ENCODE results near the gene ISLR2. TPM values are rescaled to one million over a fixed set of nuclear protein-coding genes. Genes with fewer than 3 reads are reported as not detected.

ISLR2 gene
- total RNA-seq, 2 donors from 2014 or later, result 0.27 TPM

DNA sequence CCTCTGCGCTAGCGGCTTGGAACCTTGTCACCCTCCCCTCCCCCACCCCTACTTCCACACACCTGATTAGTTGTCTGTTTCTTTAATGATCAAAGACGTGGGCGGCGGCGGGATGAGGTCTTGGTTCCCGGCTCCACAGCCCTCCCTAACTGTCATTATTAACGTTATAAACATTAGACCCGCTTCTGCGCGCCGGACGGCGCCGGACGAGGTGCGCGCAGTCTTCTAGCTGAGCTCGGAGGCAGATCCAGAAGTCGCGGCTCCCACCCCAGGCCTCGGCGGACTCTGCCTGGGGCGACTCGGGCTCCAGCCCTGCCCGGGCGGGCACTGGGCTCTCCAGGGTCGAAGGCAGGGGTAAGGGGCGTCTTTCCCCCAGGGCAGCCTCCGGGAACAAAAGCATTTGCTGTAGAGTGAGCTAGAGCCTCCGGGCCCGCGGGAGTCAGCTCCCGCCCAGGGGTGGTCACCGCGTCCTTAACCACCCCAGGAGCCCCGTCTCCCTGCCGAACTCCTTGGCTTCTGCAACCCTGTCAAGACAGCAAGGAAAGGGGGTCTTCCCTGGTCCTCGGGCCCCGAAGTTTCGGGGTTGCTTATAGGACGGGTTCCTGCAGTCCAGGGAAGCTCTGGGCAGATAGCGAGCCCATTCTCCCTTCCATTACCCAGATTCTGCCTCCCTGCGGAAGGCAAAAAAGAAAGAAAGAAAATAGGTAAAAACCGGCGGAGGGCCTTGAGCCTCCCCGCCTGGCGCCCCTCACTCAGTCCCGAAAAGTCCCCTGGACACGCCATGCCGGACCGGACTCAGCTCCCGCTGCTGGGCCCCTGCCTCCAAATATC lies 2.2 kb upstream of the ISLR2 start:
- Histone ChIP-seq H3K27me3 (peaks cover 56% of the 10 kb centered on the region), H3K4me1 (no peaks in the 10 kb centered on the region)
- intact Hi-C loops (cut with DNase I), result loop anchor here (2.0 to 5.0 kb wide), 2 partner anchors 175 to 194 kb away; no protein-coding TSS in a partner anchor

DNA sequence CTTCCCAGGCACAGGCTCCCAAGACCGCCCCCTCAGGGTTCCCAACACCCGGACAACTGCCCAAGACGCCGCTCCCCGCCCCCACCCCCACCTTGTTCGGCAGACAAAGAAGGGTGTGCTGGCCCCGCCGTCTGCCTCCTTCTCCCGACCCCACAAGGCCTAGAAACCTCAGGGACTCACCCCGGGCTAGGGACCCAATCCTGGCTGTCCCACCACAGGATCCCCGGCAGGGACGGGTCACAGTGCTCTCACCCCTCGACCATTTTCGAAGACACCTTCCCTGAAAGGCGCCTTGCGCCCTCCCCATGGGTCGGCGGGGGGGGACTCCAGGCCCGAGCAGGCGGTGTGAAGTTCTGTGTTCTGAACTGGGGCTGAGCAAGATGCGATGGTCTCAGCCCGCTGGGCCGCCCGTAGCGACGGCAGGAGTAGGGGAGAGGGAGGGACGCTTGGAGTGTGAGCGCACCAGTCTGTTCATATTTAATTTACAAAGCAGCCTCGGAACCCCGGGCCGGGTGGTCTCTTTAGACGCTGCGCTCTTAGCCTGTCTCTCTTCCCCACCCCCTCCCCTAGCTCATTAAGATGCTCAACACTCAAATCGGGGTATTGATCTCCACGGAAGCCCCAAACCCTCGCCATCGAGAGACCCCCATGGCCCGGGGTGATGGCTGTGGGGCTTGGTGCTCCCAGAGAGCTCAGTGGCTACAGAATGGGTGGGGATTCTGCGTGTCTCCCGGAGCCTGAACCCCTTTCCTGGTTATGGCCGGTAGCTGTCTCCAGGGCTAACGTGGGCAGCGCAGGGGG lies 1.4 kb upstream of the ISLR2 start:
- intact Hi-C loops (cut with DNase I), result loop anchor here (5.0 kb wide), 1 partner anchor 193 kb away; no protein-coding TSS in a partner anchor
- no peaks in the 10 kb centered on the region for H3K9me3 ChIP-seq
- H3K27me3 ChIP-seq, result peaks cover 64% of the 10 kb centered on the region
- TF ChIP-seq, protein P1, sequence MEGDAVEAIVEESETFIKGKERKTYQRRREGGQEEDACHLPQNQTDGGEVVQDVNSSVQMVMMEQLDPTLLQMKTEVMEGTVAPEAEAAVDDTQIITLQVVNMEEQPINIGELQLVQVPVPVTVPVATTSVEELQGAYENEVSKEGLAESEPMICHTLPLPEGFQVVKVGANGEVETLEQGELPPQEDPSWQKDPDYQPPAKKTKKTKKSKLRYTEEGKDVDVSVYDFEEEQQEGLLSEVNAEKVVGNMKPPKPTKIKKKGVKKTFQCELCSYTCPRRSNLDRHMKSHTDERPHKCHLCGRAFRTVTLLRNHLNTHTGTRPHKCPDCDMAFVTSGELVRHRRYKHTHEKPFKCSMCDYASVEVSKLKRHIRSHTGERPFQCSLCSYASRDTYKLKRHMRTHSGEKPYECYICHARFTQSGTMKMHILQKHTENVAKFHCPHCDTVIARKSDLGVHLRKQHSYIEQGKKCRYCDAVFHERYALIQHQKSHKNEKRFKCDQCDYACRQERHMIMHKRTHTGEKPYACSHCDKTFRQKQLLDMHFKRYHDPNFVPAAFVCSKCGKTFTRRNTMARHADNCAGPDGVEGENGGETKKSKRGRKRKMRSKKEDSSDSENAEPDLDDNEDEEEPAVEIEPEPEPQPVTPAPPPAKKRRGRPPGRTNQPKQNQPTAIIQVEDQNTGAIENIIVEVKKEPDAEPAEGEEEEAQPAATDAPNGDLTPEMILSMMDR (IDR thresholded peaks at IDR 0.05), result no peak
- H3K4me3 ChIP-seq, result no peak overlapping the region
- no peak overlapping the region for H3K9ac ChIP-seq (ENCODE audit: low read depth in 2 of 2, low read length in 2 of 2)
- no peak overlapping the region for H3K27ac ChIP-seq
- H3K4me1 ChIP-seq, result no peaks in the 10 kb centered on the region
- no peaks in the 10 kb centered on the region for H3K36me3 ChIP-seq
- no peak for DNase-seq

More for the DNA sequence above, 2.2 kb upstream of the ISLR2 start:
- H3K4me3 ChIP-seq, result no peak overlapping the region
- H3K27ac ChIP-seq, result no peak overlapping the region
- no peak for DNase-seq
- TF ChIP-seq, protein P1 (IDR thresholded peaks at IDR 0.05), result no peak
- H3K36me3 ChIP-seq, result no peaks in the 10 kb centered on the region
- H3K9me3 ChIP-seq, result no peaks in the 10 kb centered on the region
- no peak overlapping the region for H3K9ac ChIP-seq (ENCODE audit: low read depth in 2 of 2, low read length in 2 of 2)

DNA sequence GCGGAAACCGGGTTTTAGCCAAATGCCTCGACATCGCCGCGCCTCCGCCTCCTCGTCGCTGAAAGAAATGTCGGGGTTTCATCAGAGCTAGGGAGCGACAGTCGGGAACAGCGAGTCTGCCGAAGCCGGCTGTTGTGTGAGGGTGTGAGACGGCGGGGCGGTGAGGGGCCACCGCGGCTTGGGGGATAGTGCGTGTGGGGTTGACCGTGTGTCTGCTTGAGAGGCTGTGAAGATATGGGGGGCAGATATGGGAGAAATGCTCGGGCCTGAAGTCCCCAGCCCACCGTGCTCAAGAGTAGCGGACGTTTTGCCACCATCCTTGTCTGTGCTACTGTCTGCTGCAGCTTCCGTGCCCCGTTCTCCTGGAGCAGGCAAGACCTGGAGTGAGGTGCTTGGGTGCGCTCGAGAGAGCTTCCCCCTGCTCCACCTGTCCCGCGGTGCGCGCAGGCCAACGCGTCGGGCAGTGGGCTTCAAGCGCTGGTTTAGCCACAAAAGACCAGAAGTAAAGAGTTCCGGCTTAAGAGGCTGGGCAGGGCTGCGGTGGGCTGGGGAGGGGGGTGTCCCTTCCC lies 716 bp upstream of the ISLR2 start:
- no peaks in the 10 kb centered on the region for H3K4me1 ChIP-seq
- H3K27ac ChIP-seq, result no peak overlapping the region
- H3K4me3 ChIP-seq, result no peak overlapping the region
- H3K9ac ChIP-seq (ENCODE audit: low read depth in 2 of 2, low read length in 2 of 2), result no peak overlapping the region
- TF ChIP-seq, protein P1 (IDR thresholded peaks at IDR 0.05), result no peak
- no peaks in the 10 kb centered on the region for H3K9me3 ChIP-seq
- peaks cover 71% of the 10 kb centered on the region for H3K27me3 ChIP-seq
- DNase-seq, result no peak
- intact Hi-C loops (cut with DNase I), result loop anchor here (5.0 kb wide), 1 partner anchor 193 kb away; no protein-coding TSS in a partner anchor
- no peaks in the 10 kb centered on the region for H3K36me3 ChIP-seq

DNA sequence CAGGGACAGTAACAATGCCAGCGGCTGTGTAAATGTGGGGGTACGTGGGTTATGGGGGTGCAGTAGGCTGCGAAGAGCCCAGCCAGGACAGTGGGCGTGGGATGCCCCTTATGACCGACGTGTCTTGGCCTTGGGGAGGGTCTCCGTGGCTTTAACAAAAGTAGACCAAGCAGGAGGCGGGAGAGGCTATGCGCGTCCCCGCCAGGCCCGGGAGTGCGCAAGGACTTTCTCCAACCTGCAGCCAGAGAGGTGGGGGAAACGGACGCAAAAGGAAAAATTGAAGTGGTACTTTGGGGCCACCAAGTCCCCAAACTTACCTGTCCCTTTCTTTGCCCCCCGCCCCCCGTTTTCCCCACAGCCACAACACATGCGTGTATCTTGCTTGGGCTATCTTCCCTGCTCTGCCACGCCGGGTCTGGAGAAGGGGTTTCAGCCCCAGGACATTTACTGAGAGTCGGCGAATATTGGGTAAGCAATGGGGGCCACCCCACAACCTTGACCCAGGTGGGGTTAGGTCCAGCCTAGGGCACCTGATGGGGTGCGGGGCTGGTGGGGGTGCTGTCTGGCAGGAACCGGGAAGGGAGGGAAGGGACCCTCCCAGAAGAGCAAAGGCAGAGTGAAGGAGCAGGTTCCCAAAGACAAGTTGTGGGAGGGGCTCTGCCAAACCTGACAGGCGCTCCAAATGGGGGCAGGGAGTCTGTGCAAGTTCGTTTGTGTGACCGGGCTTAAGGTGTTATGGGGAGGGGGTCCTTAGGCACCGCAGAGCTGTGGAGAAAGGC lies 652 bp downstream of the ISLR2 start:
- Histone ChIP-seq H3K36me3 (no peaks in the 10 kb centered on the region), H3K27ac (no peak overlapping the region), H3K9ac (ENCODE audit: low read depth in 2 of 2, low read length in 2 of 2) (no peak overlapping the region), H3K4me1 (no peaks in the 10 kb centered on the region), H3K4me3 (no peak overlapping the region), H3K9me3 (no peaks in the 10 kb centered on the region), H3K27me3 (peaks cover 85% of the 10 kb centered on the region)
- no peak for DNase-seq
- TF ChIP-seq, protein P1 (IDR thresholded peaks at IDR 0.05), result no peak
- intact Hi-C loops (cut with DNase I), result no loop called here

Measured in colonic mucosa (tissue), 4 donors.